ENCODE results near the gene BTNL2. TPM values are rescaled to one million over a fixed set of nuclear protein-coding genes. Genes with fewer than 3 reads are reported as not detected.

The BTNL2 gene
- total RNA-seq, 1 experiment from 2014 or later = not detected

DNA sequence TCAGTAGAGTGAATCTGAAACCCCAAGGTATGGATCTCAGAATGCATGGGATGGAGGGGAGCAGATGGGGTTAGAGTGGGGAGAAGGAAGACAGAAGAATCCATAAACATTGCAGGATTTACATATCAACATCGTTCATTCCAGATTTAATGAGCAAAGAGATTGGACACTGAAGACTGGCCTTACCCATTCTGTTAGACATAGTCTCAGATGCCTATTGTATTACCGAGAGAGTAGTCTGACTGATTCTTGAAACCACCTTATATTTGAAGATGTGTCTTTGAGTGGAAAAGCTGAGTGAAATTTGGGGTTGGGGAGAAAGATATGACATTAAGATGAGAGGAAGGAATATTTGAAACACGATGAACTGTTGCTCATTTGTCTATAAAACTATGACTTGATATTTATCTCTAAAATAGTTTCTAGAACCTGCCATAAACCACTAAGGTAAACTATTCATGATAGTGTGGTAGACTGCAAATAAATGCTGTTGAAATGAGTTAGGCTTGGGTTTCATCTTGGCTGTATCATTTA lies 38.4 kb upstream of the BTNL2 start:
- Histone ChIP-seq H3K36me3 (ENCODE audit: low read depth, low read length) (no peaks in the 10 kb centered on the region), H3K27me3 (ENCODE audit: low read length) (peaks cover 57% of the 10 kb centered on the region), H3F3A (ENCODE audit: low read length, unreplicated experiment) (no peaks in the 10 kb centered on the region), H3K4me3 (ENCODE audit: low read length) (no peak overlapping the region), H3K9me3 (ENCODE audit: low read length) (no peaks in the 10 kb centered on the region), H3K9me2 (replicated peaks; ENCODE audit: low read length) (no peaks in the 10 kb centered on the region), H2AFZ (ENCODE audit: low read length) (no peak overlapping the region), H3K27ac (ENCODE audit: low read length) (no peak overlapping the region), H3K9ac (ENCODE audit: low read length) (no peak overlapping the region), H3K79me2 (ENCODE audit: low read length) (no peaks in the 10 kb centered on the region), H3K4me1 (ENCODE audit: insufficient read depth, low read length) (no peaks in the 10 kb centered on the region), H4K20me1 (ENCODE audit: low read length) (no peaks in the 10 kb centered on the region), H3K4me2 (ENCODE audit: low read length) (no peak overlapping the region)
- no TSS peak for BruUV-seq (replicated peaks)
- CTCF ChIA-PET = no interaction called here
- ATAC-seq (no peak), DNase-seq (no peak)
- POLR2A ChIA-PET (ENCODE audit: unreplicated experiment) = no interaction called here
- intact Hi-C loops (cut with micrococcal nuclease) = no loop called here
- TF ChIP-seq, protein P1, sequence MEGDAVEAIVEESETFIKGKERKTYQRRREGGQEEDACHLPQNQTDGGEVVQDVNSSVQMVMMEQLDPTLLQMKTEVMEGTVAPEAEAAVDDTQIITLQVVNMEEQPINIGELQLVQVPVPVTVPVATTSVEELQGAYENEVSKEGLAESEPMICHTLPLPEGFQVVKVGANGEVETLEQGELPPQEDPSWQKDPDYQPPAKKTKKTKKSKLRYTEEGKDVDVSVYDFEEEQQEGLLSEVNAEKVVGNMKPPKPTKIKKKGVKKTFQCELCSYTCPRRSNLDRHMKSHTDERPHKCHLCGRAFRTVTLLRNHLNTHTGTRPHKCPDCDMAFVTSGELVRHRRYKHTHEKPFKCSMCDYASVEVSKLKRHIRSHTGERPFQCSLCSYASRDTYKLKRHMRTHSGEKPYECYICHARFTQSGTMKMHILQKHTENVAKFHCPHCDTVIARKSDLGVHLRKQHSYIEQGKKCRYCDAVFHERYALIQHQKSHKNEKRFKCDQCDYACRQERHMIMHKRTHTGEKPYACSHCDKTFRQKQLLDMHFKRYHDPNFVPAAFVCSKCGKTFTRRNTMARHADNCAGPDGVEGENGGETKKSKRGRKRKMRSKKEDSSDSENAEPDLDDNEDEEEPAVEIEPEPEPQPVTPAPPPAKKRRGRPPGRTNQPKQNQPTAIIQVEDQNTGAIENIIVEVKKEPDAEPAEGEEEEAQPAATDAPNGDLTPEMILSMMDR (conservative IDR thresholded peaks at IDR 0.05; ENCODE audit: low read depth, low read length) = no peak
- no peak for TF ChIP-seq EZH2phosphoT487 (IDR thresholded peaks at IDR 0.05; ENCODE audit: borderline replicate concordance, low read length)
- no peak for TF ChIP-seq EZH2 (IDR thresholded peaks at IDR 0.05; ENCODE audit: low read length, unreplicated experiment)

DNA sequence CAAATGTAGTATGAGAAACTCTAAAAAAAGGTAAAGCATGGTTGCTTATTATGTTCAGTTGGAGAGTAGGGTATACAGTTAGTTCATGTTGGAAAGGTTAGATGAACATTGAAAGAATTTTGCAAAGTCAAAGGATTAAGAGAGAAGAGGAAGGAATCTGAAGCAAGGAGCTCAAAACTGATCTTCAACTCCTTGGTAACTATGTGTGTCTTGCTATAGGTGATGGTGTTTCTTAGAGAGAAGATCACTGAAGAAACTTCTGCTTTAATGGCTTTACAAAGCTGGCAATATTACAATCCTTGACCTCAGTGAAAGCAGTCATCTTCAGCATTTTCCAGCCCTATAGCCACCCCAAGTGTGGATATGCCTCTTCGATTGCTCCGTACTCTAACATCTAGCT lies 37.5 kb upstream of the BTNL2 start:
- ChIA-PET CTCF (interaction anchor here (0.9 kb wide), 1 partner anchor 341 kb away, joined by 3 read pairs; no protein-coding TSS in a partner anchor), POLR2A (ENCODE audit: unreplicated experiment) (no interaction called here)
- Histone ChIP-seq H3F3A (ENCODE audit: low read length, unreplicated experiment) (no peaks in the 10 kb centered on the region), H3K79me2 (ENCODE audit: low read length) (no peaks in the 10 kb centered on the region), H3K9me2 (replicated peaks; ENCODE audit: low read length) (no peaks in the 10 kb centered on the region), H3K9ac (ENCODE audit: low read length) (no peak overlapping the region), H3K9me3 (ENCODE audit: low read length) (no peaks in the 10 kb centered on the region), H3K4me3 (ENCODE audit: low read length) (no peak overlapping the region), H3K36me3 (ENCODE audit: low read depth, low read length) (no peaks in the 10 kb centered on the region), H2AFZ (ENCODE audit: low read length) (no peak overlapping the region), H3K27ac (ENCODE audit: low read length) (no peak overlapping the region), H3K27me3 (ENCODE audit: low read length) (peaks cover 61% of the 10 kb centered on the region), H3K4me1 (ENCODE audit: insufficient read depth, low read length) (no peaks in the 10 kb centered on the region), H4K20me1 (ENCODE audit: low read length) (no peaks in the 10 kb centered on the region), H3K4me2 (ENCODE audit: low read length) (no peak overlapping the region)
- intact Hi-C loops (cut with micrococcal nuclease) = no loop called here
- DNase-seq (no peak), ATAC-seq (no peak)
- BruUV-seq (replicated peaks) = no TSS peak
- no peak for TF ChIP-seq EZH2 (IDR thresholded peaks at IDR 0.05; ENCODE audit: low read length, unreplicated experiment)
- TF ChIP-seq, protein P1 (conservative IDR thresholded peaks at IDR 0.05; ENCODE audit: low read depth, low read length) = no peak
- no peak for TF ChIP-seq EZH2phosphoT487 (IDR thresholded peaks at IDR 0.05; ENCODE audit: borderline replicate concordance, low read length)

DNA sequence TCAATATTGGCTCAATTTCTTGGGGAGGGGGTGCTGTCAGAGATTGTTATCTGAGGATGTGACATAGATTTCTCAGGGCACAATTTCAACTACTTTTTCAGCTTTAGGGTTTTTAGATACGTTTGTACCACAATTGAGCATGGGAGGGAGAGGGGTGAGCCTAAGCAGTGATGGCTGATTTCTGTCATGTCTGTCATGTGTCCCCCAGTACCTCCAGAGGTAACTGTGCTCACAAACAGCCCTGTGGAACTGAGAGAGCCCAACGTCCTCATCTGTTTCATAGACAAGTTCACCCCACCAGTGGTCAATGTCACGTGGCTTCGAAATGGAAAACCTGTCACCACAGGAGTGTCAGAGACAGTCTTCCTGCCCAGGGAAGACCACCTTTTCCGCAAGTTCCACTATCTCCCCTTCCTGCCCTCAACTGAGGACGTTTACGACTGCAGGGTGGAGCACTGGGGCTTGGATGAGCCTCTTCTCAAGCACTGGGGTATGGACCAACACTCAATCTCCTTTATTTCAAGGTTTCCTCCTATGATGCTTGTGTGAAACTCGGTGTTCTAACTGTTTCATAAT lies 36.1 kb upstream of the BTNL2 start:
- H3K27ac ChIP-seq (ENCODE audit: low read length) = no peak overlapping the region
- no peaks in the 10 kb centered on the region for H3K9me3 ChIP-seq (ENCODE audit: low read length)
- POLR2A ChIA-PET (ENCODE audit: unreplicated experiment) = no interaction called here
- no peak for ATAC-seq
- no peak overlapping the region for H3K9ac ChIP-seq (ENCODE audit: low read length)
- no peaks in the 10 kb centered on the region for H4K20me1 ChIP-seq (ENCODE audit: low read length)
- no peaks in the 10 kb centered on the region for H3K79me2 ChIP-seq (ENCODE audit: low read length)
- no peaks in the 10 kb centered on the region for H3K4me1 ChIP-seq (ENCODE audit: insufficient read depth, low read length)
- intact Hi-C loops (cut with micrococcal nuclease) = no loop called here
- H2AFZ ChIP-seq (ENCODE audit: low read length) = no peak overlapping the region
- H3K27me3 ChIP-seq (ENCODE audit: low read length) = peaks cover 65% of the 10 kb centered on the region
- BruUV-seq (replicated peaks) = no TSS peak
- H3K4me2 ChIP-seq (ENCODE audit: low read length) = no peak overlapping the region
- TF ChIP-seq, protein P1 (conservative IDR thresholded peaks at IDR 0.05; ENCODE audit: low read depth, low read length) = no peak
- TF ChIP-seq EZH2 (IDR thresholded peaks at IDR 0.05; ENCODE audit: low read length, unreplicated experiment) (no peak), EZH2phosphoT487 (IDR thresholded peaks at IDR 0.05; ENCODE audit: borderline replicate concordance, low read length) (no peak)
- CTCF ChIA-PET = no interaction called here
- H3K36me3 ChIP-seq (ENCODE audit: low read depth, low read length) = no peaks in the 10 kb centered on the region
- H3K4me3 ChIP-seq (ENCODE audit: low read length) = no peak overlapping the region
- H3K9me2 ChIP-seq (replicated peaks; ENCODE audit: low read length) = no peaks in the 10 kb centered on the region
- no peak for DNase-seq
- H3F3A ChIP-seq (ENCODE audit: low read length, unreplicated experiment) = no peaks in the 10 kb centered on the region

Data from PC-3 (cell line).